Hypothalamus (tissue), 51 donors: ENCODE measurements around the gene KLK1.
"Not testable (repeated sequence)": the region's sequence is repeated elsewhere in the genome, so short reads cannot be mapped to it uniquely, and the experiment has no call there.

Source experiments
- DNase-seq, 51 donors: peaks; one replicate each; lab custom pipeline; 2025; lab: John Stamatoyannopoulos, UW

Gene KLK1

GRCh38 chr19:50794074-50794875, 29.3 kb downstream of the KLK1 start:
- DNase-seq, result no peak

- DNase-seq, result no peak
These were observed 30.0 kb downstream of the KLK1 start for GRCh38 chr19:50793558-50794065.

GRCh38 chr19:50792272-50793250, 31.0 kb downstream of the KLK1 start:
- no peak for DNase-seq

GRCh38 chr19:50791594-50792271, 31.9 kb downstream of the KLK1 start:
- no peak for DNase-seq

GRCh38 chr19:50790922-50791467, 32.6 kb downstream of the KLK1 start:
- DNase-seq, result no peak

- DNase-seq, result no peak
These were observed 33.2 kb downstream of the KLK1 start, which contains the start of gene ACP4 for GRCh38 chr19:50790396-50790795. Gene ACP4 (plus strand): TSS chr19:50790415. CDS start chr19:50790415, 0 bp downstream.

- no peak for DNase-seq
These were observed 38.3 kb downstream of the KLK1 start for GRCh38 chr19:50785329-50785728.

- DNase-seq, result no peak
These were observed 38.9 kb downstream of the KLK1 start for GRCh38 chr19:50784710-50785109.

- not testable (repeated sequence) for DNase-seq
These were observed 39.8 kb downstream of the KLK1 start for GRCh38 chr19:50783848-50784152.

- DNase-seq, result no peak
These were observed 42.7 kb downstream of the KLK1 start for GRCh38 chr19:50780753-50781435.

- peak in 3 of 51 donors; percentile 0 to 26 (median 6) for DNase-seq
These were observed 43.8 kb downstream of the KLK1 start for GRCh38 chr19:50779504-50780457.

- no peak for DNase-seq
These were observed 44.6 kb downstream of the KLK1 start for GRCh38 chr19:50778906-50779430.

- peak in 3 of 51 donors; percentile 20 to 30 (median 29) for DNase-seq
These were observed 45.7 kb downstream of the KLK1 start for GRCh38 chr19:50777830-50778303.

GRCh38 chr19:50777261-50777660, 46.3 kb downstream of the KLK1 start:
- DNase-seq, result no peak

GRCh38 chr19:50776131-50776530, 47.5 kb downstream of the KLK1 start:
- no peak for DNase-seq

- DNase-seq, result not testable (repeated sequence)
These were observed 50.1 kb downstream of the KLK1 start for GRCh38 chr19:50773454-50773853.

GRCh38 chr19:50772912-50773311, 50.7 kb downstream of the KLK1 start:
- DNase-seq, result not testable (repeated sequence)

GRCh38 chr19:50772476-50772875, 51.1 kb downstream of the KLK1 start:
- no peak for DNase-seq
